Measurements from ENCODE around the gene MARCHF2. TPM values are rescaled to one million over a fixed set of nuclear protein-coding genes. Genes with fewer than 3 reads are reported as not detected.

MARCHF2 gene
- total RNA-seq, 1 experiment from 2014 or later: 34.2 TPM

DNA sequence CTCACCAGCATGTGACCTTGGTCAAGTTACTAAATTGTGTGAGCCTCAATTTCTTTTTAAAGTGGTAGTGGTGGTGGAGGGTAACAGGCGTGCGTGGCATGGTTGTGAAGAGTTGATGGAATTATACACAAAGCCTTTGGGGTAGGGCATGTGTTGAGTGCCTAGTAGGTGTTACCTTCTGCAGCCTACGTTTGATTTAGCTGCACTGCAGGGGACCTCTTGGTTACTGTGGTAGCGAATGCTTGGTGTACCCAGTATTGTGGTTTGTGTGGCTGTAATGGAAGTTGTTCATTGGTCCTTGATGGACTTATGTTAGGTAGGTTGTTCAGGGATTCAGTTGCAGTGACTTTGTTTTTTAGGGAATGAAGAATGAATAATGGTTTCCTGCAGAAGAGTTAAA is 64.8 kb downstream of the MARCHF2 start:
- no peak for DNase-seq (ENCODE audit: low read depth)

DNA sequence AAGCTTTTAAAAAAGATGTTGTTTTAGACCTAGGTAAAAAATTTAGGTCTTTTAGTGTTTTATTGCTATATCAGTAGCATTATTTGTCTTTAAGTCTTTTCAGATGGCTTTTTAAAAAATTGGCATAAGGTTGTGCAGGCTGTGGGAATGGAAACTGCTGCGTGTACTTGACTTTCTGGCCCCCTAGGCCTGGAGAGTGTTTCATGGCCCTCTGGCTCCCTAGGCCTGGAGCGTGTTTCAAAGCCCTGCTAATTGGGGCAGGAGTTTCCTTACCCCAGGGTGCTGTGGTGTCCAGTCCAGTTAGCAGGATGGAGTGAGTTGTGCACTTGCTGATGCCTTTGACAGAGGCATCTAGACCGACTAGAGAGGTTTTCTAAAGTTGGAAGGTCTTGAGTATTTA is 65.5 kb downstream of the MARCHF2 start:
- DNase-seq (ENCODE audit: low read depth): no peak

DNA sequence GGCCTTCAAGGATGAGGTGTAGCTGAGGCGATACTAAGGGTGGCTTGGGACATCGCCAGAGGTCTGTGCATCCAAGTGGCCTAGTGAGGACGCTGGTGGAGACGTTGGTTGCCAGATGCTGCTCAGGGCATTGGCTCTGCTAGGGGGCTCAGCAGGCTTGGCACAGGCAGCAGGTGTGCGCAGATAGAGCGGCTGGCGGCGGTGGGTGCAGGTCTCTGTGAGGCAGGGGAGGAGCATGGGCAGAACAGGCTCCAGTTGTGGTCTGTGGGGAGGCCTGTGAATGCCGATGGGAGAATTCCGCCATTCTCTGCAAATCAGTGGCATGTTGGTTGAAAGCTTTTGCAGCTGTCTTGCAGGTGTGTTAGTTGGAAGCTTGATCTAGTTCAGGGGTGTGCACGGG is 68.1 kb downstream of the MARCHF2 start:
- DNase-seq (ENCODE audit: low read depth): no peak

DNA sequence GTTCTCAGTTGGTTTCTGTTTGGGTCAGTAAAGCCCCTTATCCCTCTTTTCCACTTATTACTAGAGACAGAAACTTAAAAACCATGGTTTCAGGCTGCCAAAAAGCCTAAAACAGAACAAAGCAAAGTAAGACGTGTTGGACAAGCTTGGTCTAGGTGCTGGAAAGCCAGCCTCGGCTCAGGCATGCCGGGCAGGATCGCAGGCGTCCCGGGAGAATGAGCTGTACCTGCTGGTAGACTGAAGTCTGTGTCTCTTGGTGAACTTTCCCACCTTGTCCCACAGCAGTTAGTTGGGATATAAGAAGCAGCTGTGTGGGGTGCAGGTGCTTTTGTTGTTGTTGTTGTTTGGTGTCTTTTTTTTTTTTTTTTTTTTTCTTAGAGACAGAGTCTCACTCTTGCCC is 68.5 kb downstream of the MARCHF2 start:
- DNase-seq (ENCODE audit: low read depth): no peak

DNA sequence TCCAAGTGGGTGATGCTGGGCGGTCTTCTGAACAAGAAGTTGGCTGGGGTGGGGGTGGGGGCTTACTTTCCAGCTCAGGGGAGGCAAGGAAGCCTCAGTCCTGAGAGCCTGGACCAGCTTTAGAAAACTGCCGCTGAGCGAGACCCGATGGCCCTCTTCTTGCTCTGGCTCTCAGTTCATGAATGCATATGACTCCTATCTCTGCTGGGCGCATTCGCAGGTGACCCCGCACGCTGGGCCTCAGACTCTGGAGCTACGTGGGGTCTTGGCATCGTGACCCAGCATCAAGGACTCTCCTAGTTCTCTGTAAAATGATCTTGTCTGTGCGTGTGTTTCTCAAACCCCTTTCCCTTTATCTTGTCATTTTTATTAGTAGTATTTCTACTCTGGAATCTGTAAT is 69.6 kb downstream of the MARCHF2 start:
- DNase-seq (ENCODE audit: low read depth): no peak

DNA sequence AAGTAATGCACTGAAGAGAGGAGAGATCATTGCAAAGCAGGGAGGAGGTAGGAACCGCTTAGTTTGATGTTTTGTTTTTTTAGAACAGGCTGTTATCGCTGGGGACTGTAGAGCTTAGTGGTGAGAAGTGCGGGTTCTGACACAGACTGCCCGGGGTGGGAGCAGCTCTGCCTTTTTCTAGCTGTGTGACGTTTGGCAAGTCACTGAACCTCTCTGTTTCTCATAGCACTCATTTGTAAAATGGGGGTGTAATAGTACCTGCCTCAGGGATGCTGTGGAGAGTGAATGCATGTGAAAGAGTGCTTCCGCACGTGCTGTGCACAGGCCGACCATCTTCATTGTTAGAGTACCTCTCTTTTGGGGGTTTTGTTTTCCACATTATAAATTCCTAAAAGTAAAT is 70.1 kb downstream of the MARCHF2 start:
- DNase-seq (ENCODE audit: low read depth): no peak

DNA sequence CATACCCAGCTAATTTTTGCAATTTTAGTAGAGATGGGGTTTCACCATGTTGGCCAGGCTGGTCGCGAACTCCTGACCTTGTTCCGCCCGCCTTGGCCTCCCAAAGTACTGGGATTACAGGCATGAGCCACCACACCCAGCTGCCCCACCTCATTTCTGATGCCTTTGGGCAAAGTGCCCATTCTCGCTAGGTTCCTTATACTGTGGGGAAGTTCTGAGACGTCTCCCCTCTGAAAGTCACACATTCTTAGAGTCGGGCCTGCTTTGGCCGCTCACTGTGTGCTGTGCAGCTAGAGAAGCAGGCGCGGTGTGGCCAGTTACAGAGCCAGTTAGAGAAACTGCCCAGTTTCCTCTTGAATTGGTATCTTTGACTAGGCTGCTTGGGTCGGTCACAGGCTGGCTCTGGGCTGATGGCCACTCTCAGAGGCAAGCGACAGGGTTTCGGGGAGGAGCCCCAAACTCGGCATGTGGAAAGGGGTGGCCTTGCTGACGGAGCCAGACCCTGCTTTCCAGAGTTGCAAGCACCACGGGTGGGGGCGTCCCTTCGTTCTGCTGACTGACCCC is 71.3 kb downstream of the MARCHF2 start:
- no peak for DNase-seq (ENCODE audit: low read depth)

DNA sequence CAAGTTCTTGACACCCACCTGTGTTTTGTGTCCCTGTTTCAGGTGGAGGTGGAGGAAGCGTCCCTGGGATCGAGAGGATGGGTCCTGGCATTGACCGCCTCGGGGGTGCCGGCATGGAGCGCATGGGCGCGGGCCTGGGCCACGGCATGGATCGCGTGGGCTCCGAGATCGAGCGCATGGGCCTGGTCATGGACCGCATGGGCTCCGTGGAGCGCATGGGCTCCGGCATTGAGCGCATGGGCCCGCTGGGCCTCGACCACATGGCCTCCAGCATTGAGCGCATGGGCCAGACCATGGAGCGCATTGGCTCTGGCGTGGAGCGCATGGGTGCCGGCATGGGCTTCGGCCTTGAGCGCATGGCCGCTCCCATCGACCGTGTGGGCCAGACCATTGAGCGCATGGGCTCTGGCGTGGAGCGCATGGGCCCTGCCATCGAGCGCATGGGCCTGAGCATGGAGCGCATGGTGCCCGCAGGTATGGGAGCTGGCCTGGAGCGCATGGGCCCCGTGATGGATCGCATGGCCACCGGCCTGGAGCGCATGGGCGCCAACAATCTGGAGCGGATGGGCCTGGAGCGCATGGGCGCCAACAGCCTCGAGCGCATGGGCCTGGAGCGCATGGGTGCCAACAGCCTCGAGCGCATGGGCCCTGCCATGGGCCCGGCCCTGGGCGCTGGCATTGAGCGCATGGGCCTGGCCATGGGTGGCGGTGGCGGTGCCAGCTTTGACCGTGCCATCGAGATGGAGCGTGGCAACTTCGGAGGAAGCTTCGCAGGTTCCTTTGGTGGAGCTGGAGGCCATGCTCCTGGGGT is 72.7 kb downstream of the MARCHF2 start:
- no peak for DNase-seq (ENCODE audit: low read depth)

DNA sequence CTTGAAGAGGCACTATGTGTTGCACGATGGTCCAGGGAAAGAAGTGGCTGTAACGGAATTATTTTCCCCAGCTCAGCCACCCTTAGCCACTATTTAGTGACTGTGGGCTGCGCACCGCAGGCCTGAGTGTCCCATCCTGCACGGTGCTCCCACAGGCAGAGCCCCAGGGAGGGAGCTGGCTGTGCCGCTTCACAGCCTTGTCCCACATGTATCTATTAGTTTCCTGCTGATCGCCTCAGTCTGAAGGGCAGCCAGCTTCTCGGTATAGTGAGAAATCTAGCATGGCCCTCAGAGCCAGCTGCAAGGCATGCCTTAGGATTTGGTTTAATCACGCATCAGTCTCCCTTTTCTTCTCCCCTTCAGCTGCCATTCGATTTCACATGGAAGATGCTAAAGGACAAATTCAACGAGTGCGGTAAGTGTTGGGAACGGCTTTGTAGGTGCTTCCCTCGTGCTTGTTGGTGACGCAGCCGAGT is 73.6 kb downstream of the MARCHF2 start:
- DNase-seq (ENCODE audit: low read depth): no peak

DNA sequence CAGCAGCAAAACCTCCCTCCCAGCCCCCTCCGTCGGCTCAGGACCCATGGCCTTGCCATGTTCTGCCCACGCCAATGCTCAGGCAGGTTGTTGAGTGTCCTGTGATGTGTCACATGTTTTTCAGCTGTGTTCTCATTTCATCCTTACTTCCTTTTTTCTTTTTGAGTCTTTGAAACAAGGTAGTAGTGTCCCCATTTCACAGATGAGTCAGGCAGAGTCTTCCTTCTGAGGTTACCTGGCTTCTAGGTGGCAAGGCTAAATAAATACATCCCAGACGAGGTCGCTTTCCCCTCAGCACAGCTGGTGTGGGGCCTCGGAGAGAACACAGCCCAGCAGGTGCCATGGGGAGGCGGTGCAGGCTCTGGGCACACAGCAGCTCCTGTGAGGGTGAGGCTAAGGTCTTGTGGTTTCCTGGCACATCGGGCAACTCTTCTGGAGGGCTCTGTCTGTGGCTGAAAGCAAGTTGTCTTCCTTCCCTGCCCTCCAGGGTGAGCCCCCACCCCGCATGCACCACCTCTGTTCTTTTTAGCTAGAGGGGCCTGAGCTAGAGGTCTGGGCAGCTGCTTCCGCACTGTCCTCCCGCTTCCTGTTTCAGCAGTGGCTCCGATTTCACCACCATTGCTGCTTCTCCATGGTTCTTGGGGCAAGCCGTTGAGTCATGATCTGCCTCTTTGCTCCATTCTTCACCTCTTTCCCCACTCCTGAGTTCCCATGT is 74.2 kb downstream of the MARCHF2 start:
- no peak for DNase-seq (ENCODE audit: low read depth)

DNA sequence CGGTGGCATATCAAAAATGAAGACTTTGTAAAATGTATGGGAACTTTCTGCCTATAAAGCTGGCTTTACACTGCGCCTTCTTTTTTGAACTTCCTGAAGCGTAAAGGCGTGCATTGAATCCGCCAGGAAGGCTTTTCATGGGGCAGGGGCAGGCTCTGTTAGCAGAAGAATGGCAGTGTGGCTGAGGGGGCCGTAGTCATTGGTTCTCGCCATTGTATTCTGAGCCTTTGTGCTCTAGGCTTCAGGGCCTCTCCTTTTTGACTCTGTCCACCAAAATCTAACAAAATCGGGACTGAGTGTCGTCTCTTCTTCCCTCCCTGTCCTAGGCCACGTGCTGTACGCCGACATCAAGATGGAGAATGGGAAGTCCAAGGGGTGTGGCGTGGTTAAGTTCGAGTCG is 75.3 kb downstream of the MARCHF2 start:
- DNase-seq (ENCODE audit: low read depth): no peak

Other genes with a start within 250 kb of the MARCHF2 start
- not detected in 2 replicates for gene CERS4, start 203.9 kb upstream of the MARCHF2 start, total RNA-seq (2014; rRNA removed)
- gene CD320, start 104.9 kb upstream of the MARCHF2 start, total RNA-seq (2014; rRNA removed): 157 and 165 TPM in 2 replicates
- gene NDUFA7, start 91.9 kb upstream of the MARCHF2 start, total RNA-seq (2014; rRNA removed): 22.7 and 34.9 TPM in 2 replicates
- 119 and 242 TPM in 2 replicates for gene RPS28, start 91.8 kb upstream of the MARCHF2 start, total RNA-seq (2014; rRNA removed)
- 0.11 and 1.2 TPM in 2 replicates for gene KANK3, start 70.0 kb upstream of the MARCHF2 start, total RNA-seq (2014; rRNA removed)
- gene ANGPTL4, start 49.1 kb upstream of the MARCHF2 start, total RNA-seq (2014; rRNA removed): 48.7 and 82.3 TPM in 2 replicates
- 13.0 and 13.5 TPM in 2 replicates for gene RAB11B, start 22.9 kb upstream of the MARCHF2 start, total RNA-seq (2014; rRNA removed)
- 91.8 and 118 TPM in 2 replicates for gene HNRNPM, start 31.7 kb downstream of the MARCHF2 start, total RNA-seq (2014; rRNA removed)
- gene PRAM1, start 89.3 kb downstream of the MARCHF2 start, total RNA-seq (2014; rRNA removed): not detected in 2 replicates
- 9.1 and 9.2 TPM in 2 replicates for gene ZNF414, start 100.9 kb downstream of the MARCHF2 start, total RNA-seq (2014; rRNA removed)
- gene MYO1F, start 164.1 kb downstream of the MARCHF2 start, total RNA-seq (2014; rRNA removed): 0.11 and 0.13 TPM in 2 replicates
- gene ADAMTS10, start 197.4 kb downstream of the MARCHF2 start, total RNA-seq (2014; rRNA removed): 0.06 and 0.46 TPM in 2 replicates
- not detected in 2 replicates for gene NFILZ, start 217.3 kb downstream of the MARCHF2 start, total RNA-seq (2014; rRNA removed)